D341Med (cell line): ENCODE measurements around the gene RGS7.
"Not testable (repeated sequence)": the region's sequence is repeated elsewhere in the genome, so short reads cannot be mapped to it uniquely, and the experiment has no call there.

ENCODE experiments used
- DNase-seq: peaks from one replicate; pipeline ENCODE4 v3.0.0; 2012; ENCODE audit warnings: low spot score

Gene RGS7

DNA sequence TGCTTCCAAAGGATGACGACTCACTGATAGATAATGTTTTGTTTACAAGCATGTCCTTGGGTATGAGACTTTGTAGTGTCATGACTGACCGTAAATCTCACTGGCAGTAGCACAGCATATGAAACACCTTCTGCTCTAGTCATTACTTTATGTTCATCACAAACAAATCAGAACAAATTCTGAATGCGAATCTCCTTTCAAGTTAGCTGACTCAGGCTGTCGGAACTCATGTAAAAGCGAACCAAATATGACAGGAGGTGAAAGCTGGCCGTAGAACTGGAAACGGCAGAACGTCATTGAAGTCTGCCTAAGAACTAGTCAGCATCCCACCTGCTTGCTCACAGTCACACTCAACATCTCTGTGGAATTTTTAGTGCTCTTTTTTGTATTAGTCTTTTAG, 143.9 kb downstream of the RGS7 start:
- no peak for DNase-seq

DNA sequence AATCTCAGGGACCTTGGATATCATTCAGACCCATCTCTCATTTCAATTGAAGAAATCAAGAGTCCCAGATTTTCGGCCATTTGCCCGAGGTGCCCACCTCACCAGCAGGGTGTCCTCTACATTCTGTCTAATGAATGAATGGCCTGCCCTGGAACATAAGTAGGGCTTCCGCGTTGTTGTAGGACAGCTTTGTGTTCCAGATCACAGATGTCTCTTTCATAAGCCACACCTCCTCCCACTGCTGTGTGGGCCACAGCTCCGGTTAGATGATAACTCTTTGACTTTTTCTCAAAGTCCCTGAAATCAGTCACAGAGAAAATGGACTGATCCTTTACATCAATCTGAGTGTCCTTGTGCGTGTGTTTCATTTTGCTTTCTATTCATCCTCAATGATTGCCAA, 144.4 kb downstream of the RGS7 start:
- DNase-seq = no peak

- DNase-seq = no peak
These were observed 148.1 kb downstream of the RGS7 start for GRCh38 chr1:241208910-241209379.

- no peak for DNase-seq
These were observed 153.2 kb downstream of the RGS7 start for GRCh38 chr1:241203817-241204216.

GRCh38 chr1:241202401-241202800, 154.6 kb downstream of the RGS7 start:
- DNase-seq = no peak

DNA sequence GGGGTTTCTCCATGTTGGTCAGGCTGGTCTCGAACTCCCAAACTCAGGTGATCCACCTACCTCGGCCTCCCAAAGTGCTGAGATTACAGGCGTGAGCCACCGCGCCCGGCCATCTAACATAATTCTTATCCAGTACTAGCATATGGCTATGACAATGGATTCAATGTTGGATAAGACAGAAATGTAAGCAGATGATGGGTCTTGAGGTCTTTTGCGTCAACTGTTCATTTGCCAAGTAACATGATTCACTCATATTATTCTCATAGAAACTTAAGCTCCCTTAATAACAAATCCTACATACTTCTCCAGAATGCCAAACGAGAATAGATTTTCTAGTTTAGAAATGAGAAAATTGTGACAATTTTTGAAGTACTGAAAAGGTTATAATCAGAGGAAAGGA, 170.3 kb downstream of the RGS7 start:
- no peak for DNase-seq

DNA sequence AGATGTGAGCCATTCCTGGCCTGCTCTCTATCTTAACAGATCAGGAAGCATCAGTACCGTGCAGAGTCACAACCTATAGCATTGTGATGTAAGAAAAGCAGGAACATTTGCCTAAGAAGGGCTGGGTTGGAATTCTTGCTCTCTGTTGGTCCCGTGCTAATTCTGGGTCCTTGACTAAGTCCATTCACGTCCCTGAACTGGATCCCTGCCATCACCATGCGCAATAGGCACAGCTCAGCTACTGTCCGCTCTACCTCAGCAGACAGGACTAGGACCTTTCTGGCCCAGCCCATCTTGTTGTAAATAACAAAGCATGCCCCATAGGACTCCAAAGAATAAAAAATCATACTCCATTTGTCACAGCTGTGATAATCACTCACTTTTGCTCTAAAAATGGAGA, 175.0 kb downstream of the RGS7 start:
- DNase-seq = no peak

DNA sequence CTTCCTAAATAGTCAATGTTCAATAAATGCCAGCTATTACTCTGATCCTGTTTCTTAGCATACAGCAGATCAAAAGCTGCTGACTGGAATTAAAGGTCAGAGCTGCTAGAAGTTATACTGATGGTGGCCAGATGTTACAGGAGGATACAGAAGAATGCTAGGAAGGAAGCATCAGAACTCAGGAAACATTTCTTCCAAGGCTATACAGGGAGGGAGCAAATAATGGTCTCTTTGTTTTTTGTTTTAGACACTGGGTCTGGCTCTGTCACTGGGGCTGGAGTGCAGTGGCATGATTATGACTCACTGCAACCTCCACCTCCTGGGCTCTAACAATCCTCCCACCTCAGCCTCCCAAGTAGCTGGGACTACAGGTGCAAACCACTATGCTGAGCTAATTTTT, 175.5 kb downstream of the RGS7 start:
- DNase-seq = no peak

- no peak for DNase-seq
These were observed 176.4 kb downstream of the RGS7 start for GRCh38 chr1:241180569-241180968.

- no peak for DNase-seq
These were observed 179.3 kb downstream of the RGS7 start for GRCh38 chr1:241177660-241178059.

DNA sequence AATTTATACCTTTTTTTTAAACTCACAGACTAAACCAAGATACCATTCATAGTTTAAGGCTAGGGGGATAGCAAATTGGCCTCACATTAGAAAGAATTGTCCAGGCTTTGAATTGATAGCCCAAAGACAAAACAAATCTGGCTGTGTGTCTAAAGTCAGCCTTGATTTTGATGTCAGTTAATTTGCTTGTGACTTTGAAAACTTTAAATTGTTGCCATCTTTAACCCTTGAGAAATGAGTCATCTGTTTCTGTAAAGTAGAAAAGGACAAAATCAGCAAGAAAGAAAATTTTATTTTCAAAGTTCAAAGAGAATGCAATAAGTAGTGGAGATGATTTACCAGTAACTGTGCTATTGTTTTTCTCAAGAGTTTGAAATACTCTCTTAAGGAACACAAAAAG, 184.5 kb downstream of the RGS7 start:
- DNase-seq = no peak

DNA sequence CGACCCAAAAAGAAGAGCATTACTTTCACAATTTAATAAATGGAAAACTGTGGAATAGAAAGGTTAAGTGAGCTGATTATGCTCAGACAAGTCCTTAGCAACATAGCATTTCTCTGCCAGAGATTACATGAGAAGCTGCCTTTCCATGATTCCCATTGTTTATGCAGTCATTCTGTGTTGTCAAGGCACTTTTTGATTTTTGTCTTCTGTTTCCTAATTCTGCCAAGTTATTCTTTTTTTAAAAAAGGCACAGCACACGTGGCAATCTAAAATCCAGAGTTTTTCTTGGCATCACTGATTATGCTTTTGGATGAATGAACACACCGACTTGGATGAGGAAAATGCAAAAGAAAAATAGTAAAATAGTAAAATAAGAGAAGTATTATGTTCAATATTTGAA, 185.0 kb downstream of the RGS7 start:
- no peak for DNase-seq

GRCh38 chr1:241167121-241167630, 189.8 kb downstream of the RGS7 start:
- no peak for DNase-seq

DNA sequence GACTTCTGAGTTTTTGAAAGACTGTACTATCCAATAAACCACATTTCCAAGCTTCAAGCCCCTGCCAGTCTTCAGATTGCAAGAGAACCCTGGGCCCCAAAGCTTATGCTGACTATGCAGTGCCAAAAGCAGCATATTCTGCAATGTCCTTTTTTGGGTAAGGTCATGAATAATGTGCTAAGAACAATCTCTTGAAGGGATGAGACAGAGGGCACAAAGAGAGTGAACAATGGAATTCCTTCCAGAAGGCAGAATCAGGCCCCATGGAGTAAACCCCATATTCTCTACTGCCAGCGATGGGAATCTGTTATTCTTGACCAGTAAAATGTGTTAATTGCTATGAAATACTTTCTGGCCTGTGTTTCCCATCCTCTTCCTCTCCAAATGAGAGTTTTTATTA, 190.4 kb downstream of the RGS7 start:
- no peak for DNase-seq

DNA sequence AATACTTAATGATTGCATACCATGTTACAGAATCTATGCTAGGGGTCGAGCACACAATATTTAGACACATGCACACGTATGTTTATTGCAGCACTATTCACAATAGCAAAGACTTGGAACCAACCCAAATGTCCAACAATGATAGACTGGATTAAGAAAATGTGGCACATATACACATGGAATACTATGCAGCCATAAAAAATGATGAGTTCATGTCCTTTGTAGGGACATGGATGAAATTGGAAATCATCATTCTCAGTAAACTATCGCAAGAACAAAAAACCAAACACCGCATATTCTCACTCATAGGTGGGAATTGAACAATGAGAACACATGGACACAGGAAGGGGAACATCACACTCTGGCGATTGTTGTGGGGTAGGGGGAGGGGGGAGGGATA, 191.7 kb downstream of the RGS7 start:
- DNase-seq = not testable (repeated sequence)

DNA sequence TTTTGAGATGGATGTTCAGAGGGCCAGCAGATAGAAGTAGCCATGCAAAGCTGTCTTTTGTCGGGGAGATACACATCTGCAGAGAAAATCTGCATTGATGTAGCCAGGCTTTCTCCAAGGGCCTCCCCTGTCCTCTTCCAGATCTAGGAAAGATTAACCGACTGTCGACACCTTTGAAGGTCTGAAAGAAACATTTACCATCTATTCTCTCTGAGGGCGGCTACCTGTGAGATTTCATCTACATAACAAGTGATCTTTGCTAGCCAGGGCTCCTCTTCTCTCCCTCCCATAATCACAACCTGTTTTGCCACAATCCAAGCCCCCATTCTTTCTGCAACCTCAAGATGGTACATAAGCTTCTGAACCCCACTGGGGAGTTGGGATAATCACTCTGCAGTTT, 193.6 kb downstream of the RGS7 start:
- DNase-seq = no peak

DNA sequence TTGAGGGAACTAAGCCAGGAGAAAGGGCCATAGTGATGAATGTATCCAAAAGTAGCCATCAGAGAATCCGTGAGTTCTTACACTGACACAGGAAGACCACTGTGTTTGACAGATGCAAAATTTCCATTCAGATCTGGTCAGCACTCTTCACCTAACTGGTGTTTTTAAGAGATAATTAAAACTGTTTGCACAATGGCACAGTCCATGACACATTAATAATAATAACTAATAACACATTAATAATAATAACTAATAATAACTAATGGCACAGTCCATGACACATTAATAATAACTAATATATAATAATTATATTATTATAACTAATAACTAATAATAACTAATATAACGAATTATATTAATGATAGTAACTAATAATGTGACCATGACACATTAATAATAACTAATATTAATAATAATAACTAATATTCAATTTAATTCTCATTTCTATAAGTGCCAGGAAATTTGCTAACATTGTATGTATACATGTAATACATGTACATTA, 195.8 kb downstream of the RGS7 start:
- DNase-seq = no peak

- DNase-seq = no peak
These were observed 199.6 kb downstream of the RGS7 start for GRCh38 chr1:241157435-241157834.

GRCh38 chr1:241156231-241156965, 200.6 kb downstream of the RGS7 start:
- DNase-seq = no peak

DNA sequence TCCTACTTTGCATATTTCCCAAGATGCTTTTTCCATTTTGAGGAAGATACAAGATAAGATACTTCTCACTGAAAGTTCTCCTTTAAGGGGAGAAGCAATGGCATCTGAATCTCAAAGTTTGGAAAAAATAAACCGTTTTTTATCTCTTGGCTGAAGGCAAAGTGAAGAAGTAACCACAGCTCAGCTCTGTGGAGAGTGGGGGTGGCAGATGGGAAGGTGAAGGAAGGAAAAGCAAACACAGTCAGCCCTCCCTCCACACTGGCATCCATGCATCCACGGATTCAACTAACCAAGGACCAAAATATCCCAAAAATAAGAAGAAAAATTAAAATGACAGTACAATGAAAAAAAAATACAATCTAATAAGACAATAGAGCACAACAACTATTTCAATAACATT, 211.1 kb downstream of the RGS7 start:
- no peak for DNase-seq

DNA sequence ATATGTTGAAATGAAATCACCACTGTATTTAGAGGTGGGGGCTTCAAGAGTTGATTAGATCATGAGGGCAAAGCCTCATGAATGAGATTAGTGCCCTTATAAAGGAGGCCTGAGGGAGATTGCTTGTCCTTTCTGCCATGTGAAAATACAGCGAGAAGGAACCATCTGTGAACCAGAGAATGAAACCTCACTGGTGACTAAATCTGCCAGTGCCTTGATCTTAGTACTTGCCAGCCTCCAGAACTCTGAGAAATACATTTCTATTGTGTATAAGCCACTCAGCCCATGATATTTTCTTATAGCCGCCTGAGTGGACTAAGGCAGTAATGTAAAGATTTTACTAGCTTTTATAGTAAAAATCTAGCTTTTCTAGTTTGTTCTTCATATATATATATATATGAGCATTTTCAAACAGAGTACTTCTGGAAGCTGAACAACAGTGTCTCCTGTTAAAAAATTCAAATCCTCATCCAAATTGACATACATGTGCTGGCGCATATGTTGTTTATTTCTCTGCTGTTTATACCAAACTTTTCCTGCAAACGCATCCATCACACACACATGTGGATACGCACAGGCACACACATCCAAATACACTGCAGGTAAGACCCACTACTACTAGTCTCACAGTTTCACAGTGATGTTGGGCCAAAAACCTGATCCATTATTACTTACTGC, 213.1 kb downstream of the RGS7 start:
- no peak for DNase-seq

DNA sequence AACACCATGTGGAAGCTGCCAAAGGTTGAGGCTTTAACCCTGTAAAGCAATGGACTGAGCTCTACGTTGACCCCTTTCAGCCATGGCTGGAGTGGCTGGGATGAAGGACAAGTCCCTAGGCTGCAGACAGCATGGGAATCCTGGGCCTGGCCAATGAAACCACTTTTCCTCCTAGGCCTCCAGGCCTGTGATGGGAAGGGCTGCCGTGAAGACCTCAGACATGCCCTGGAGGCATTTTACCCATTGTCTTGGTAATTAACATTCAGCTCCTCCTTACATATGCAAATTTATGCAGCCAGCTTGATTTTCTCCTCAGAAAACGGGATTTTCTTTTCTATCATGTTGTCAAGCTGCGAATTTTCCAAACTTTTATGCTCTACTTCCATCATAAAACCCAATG, 214.5 kb downstream of the RGS7 start:
- no peak for DNase-seq

DNA sequence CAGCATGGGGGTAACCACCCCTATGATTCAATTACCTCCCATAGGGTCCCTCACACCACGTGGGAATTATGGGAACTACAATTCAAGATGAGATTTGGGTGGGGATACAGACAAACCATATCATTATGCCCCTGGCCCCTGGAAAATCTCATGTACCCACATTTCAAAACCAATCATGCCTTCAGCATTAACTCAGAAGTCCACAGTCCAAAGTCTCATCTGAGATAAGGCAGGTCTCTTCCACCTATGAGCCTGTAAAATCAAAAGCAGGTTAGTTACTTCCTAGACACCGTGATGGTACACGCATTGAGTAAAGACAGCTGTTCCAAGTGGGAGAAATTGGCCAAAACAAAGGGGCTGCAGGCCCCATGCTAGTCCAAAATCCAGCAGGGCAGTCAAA, 215.4 kb downstream of the RGS7 start:
- not testable (repeated sequence) for DNase-seq
